Measurements from ENCODE around the gene MYPOP. TPM values are rescaled to one million over a fixed set of nuclear protein-coding genes. Genes with fewer than 3 reads are reported as not detected.
A peak's percentile ranks its signal among the peaks of the same experiment; 100 is the strongest.

Gene MYPOP
- total RNA-seq, 3 donors from 2014 or later, result 9.2 to 13.7 (median 10.2) TPM

- TF ChIP-seq, protein P1, sequence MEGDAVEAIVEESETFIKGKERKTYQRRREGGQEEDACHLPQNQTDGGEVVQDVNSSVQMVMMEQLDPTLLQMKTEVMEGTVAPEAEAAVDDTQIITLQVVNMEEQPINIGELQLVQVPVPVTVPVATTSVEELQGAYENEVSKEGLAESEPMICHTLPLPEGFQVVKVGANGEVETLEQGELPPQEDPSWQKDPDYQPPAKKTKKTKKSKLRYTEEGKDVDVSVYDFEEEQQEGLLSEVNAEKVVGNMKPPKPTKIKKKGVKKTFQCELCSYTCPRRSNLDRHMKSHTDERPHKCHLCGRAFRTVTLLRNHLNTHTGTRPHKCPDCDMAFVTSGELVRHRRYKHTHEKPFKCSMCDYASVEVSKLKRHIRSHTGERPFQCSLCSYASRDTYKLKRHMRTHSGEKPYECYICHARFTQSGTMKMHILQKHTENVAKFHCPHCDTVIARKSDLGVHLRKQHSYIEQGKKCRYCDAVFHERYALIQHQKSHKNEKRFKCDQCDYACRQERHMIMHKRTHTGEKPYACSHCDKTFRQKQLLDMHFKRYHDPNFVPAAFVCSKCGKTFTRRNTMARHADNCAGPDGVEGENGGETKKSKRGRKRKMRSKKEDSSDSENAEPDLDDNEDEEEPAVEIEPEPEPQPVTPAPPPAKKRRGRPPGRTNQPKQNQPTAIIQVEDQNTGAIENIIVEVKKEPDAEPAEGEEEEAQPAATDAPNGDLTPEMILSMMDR (IDR thresholded peaks at IDR 0.05), result no peak
- intact Hi-C loops (cut with DNase I, micrococcal nuclease), result no loop called here
- no peak overlapping the region for H3K4me3 ChIP-seq
- H3K9me3 ChIP-seq, result no peaks in the 10 kb centered on the region
- ATAC-seq (no peak), DNase-seq (peak in 1 of 3 donors; percentile 34)
- no peaks in the 10 kb centered on the region for H3K4me1 ChIP-seq (ENCODE audit: low read depth)
- H3K36me3 ChIP-seq (ENCODE audit: low read depth), result no peaks in the 10 kb centered on the region
Observed at GRCh38 chr19:45935267-45935666, 32.9 kb upstream of the MYPOP start.

DNA sequence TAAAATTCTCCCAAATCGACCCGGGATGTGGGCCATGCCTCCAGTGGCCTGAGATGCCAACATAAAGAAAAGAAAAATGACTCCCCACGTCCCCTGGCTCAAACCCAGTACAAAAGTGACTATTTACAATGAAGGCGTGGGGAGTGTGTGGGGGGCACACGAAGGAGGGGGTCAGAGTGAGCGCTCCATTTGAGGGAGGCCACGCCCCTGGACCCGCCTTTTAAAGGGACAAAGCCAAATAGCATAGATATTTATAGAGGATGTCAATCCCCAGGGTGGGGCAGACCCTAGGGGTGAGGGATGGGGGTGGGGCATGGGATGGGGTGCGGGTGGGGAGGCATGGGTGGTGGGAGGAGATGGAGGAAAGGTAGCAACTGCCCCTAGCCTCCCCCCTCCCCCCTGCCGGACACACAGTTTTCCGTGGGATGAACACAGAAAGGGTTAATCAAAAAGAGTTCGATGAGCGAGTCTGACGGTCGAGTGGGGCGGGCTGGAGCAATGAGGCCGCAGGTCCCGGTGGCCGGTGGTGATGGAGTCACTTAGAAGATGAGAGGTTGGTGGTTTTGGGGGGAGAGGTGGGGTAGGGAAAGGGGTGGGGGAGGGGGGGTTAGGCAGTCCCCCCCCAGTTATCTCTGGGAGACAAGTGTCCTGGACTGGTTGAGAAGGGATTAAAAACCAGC is 32.3 kb upstream of the MYPOP start:
- Histone ChIP-seq H3K4me3 (no peak overlapping the region), H3K36me3 (ENCODE audit: low read depth) (no peaks in the 10 kb centered on the region), H3K9me3 (no peaks in the 10 kb centered on the region), H3K4me1 (ENCODE audit: low read depth) (no peaks in the 10 kb centered on the region)
- intact Hi-C loops (cut with DNase I, micrococcal nuclease), result no loop called here
- ATAC-seq (no peak), DNase-seq (peak in 1 of 3 donors; percentile 32)
- TF ChIP-seq, protein P1 (IDR thresholded peaks at IDR 0.05), result no peak

- no peaks in the 10 kb centered on the region for H3K36me3 ChIP-seq (ENCODE audit: low read depth)
- H3K9me3 ChIP-seq, result no peaks in the 10 kb centered on the region
- H3K4me1 ChIP-seq (ENCODE audit: low read depth), result no peaks in the 10 kb centered on the region
- TF ChIP-seq, protein P1 (IDR thresholded peaks at IDR 0.05), result no peak
- DNase-seq, result peak in 1 of 3 donors; percentile 17
- H3K4me3 ChIP-seq, result no peak overlapping the region
- intact Hi-C loops (cut with DNase I, micrococcal nuclease), result no loop called here
- no peak for ATAC-seq
Observed at GRCh38 chr19:45933759-45934158, 31.3 kb upstream of the MYPOP start.

DNA sequence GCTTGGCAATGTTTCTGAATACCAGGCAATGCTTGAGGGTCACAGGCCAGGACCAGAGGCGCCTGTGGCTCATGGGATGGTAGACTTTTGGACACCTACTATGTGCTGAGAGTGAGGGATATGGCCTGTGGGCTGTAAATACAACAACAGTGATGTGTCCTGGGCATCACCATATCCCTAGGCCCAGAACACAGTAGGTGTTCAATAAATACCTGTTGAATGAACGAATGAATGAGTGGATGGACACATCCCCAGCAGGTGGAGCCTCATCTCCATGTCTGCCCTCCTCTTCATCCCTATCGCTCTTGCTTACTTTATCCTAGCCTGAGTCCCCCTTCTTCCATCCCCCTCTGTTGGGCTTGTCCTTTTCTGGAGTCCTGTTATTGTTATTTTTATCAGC is 28.6 kb upstream of the MYPOP start:
- no peaks in the 10 kb centered on the region for H3K36me3 ChIP-seq (ENCODE audit: low read depth)
- ATAC-seq, result no peak
- intact Hi-C loops (cut with DNase I, micrococcal nuclease), result no loop called here
- TF ChIP-seq, protein P1 (IDR thresholded peaks at IDR 0.05), result no peak
- H3K4me3 ChIP-seq, result no peak overlapping the region
- H3K9me3 ChIP-seq, result no peaks in the 10 kb centered on the region
- no peak for DNase-seq
- H3K4me1 ChIP-seq (ENCODE audit: low read depth), result peaks cover 3% of the 10 kb centered on the region

DNA sequence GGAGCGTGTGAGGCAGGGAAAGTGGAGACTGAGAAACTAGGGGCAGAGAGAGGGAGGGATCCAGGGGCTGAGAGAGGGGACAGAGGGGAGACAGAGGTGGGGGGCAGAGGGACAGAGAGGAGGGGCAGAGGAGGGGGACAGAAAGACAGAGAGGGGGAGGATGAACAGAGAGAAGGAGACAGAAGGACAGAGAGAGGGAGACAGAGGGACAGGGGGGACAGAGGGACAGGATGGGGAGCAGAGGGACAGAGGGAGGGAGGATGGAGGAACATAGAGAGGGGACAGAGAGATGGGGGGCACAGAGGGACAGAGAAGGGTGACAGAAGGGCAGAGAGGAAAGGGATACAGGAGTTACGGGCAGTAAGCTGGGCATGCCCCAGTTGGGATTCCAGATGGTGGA is 26.8 kb upstream of the MYPOP start:
- no peak for DNase-seq
- Histone ChIP-seq H3K4me1 (ENCODE audit: low read depth) (peaks cover 3% of the 10 kb centered on the region), H3K4me3 (no peak overlapping the region), H3K9me3 (no peaks in the 10 kb centered on the region), H3K36me3 (ENCODE audit: low read depth) (no peaks in the 10 kb centered on the region)
- no peak for ATAC-seq
- TF ChIP-seq, protein P1 (IDR thresholded peaks at IDR 0.05), result no peak
- intact Hi-C loops (cut with DNase I, micrococcal nuclease), result no loop called here

All from mucosa of descending colon (tissue), 3 donors.